ENCODE data around the gene ABHD2. TPM values are rescaled to one million over a fixed set of nuclear protein-coding genes. Genes with fewer than 3 reads are reported as not detected.
A peak's percentile ranks its signal among the peaks of the same experiment; 100 is the strongest.

ABHD2 gene
- polyA plus RNA-seq, 1 experiment = 51.5 TPM

DNA sequence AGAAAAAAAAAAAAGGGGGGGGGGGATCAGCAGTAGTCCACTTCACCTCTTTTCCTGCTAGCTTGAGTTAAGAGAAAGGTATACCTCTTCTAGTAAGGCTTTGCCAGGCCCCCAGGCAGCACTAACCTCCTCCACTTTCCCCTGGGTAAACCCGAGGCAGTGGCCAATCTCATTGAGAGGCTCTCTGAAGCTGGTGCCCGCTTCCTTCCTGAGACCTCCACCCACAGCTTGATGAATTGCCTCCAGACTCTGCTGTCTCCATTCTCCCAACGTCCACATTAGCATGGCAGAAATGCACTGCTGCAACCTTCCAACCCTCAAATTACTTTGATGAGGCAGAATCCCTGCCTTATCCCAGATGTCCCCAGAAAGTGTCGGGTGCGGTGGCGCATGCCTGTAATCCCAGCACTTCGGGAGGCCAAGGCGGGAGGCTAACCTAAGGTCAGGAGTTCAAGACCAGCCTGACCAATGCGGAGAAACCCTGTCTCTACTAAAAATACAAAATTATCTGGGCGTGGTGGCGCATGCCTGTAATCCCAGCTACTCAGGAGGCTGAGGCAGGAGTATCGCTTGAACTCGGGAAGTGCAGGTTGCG lies 117.8 kb downstream of the ABHD2 start:
- TF ChIP-seq, protein P1, sequence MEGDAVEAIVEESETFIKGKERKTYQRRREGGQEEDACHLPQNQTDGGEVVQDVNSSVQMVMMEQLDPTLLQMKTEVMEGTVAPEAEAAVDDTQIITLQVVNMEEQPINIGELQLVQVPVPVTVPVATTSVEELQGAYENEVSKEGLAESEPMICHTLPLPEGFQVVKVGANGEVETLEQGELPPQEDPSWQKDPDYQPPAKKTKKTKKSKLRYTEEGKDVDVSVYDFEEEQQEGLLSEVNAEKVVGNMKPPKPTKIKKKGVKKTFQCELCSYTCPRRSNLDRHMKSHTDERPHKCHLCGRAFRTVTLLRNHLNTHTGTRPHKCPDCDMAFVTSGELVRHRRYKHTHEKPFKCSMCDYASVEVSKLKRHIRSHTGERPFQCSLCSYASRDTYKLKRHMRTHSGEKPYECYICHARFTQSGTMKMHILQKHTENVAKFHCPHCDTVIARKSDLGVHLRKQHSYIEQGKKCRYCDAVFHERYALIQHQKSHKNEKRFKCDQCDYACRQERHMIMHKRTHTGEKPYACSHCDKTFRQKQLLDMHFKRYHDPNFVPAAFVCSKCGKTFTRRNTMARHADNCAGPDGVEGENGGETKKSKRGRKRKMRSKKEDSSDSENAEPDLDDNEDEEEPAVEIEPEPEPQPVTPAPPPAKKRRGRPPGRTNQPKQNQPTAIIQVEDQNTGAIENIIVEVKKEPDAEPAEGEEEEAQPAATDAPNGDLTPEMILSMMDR (IDR thresholded peaks at IDR 0.05; ENCODE audit: low read depth, low read length) = no peak
- CTCF ChIA-PET = interaction anchor here (0.5 to 3.6 kb wide), 58 partner anchors 10 to 266 kb away, joined by 3 to 108 read pairs (median 8); partner anchors contain the start of genes FANCI, POLG and RLBP1
- POLR2A ChIA-PET = interaction anchor here (0.6 kb wide), 1 partner anchor 92 kb away, joined by 4 read pairs; no protein-coding TSS in a partner anchor
- Histone ChIP-seq H3K27me3 (ENCODE audit: control insufficient read depth, insufficient read depth, low read length) (no peaks in the 10 kb centered on the region), H3K4me3 (ENCODE audit: low read depth, low read length) (no peak overlapping the region), H3K27ac (ENCODE audit: low read depth, low read length) (no peak overlapping the region), H3K9me3 (ENCODE audit: control insufficient read depth, insufficient read depth, low read length) (no peaks in the 10 kb centered on the region)
- DNase-seq (ENCODE audit: low read depth, low spot score) = no peak

DNA sequence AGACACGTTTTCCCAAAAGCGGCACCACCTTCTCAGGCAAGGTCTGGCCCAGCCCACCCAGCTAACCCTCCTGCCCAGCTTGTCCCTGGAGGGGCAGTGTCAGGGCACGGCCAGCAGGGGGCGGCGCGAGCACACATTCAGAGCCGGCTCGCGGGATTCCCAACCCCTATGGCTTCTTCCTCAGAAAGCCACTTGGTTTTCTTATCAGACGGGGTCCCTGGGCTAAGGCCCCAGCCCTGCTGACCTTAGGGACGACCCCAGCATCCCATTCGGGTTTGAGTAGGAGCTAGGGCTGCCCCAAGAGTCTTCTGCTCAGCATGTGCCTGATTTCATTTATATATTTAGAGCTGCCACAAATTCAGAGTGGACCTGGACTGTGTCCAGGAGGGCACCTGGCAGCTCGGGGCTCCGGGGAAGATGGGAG lies 118.7 kb downstream of the ABHD2 start:
- Histone ChIP-seq H3K4me3 (ENCODE audit: low read depth, low read length) (peak overlapping the region; percentile 41), H3K27ac (ENCODE audit: low read depth, low read length) (no peak overlapping the region), H3K9me3 (ENCODE audit: control insufficient read depth, insufficient read depth, low read length) (no peaks in the 10 kb centered on the region), H3K27me3 (ENCODE audit: control insufficient read depth, insufficient read depth, low read length) (no peaks in the 10 kb centered on the region)
- TF ChIP-seq, protein P1 (IDR thresholded peaks at IDR 0.05; ENCODE audit: low read depth, low read length) = peak; percentile 97
- peak; percentile 16 for DNase-seq (ENCODE audit: low read depth, low spot score)
- POLR2A ChIA-PET = interaction anchor here (0.6 kb wide), 1 partner anchor 91 kb away, joined by 4 read pairs; no protein-coding TSS in a partner anchor
- CTCF ChIA-PET = interaction anchor here (0.5 to 3.6 kb wide), 74 partner anchors 10 to 265 kb away, joined by 3 to 108 read pairs (median 5); partner anchors contain the start of genes FANCI, POLG and RLBP1

DNA sequence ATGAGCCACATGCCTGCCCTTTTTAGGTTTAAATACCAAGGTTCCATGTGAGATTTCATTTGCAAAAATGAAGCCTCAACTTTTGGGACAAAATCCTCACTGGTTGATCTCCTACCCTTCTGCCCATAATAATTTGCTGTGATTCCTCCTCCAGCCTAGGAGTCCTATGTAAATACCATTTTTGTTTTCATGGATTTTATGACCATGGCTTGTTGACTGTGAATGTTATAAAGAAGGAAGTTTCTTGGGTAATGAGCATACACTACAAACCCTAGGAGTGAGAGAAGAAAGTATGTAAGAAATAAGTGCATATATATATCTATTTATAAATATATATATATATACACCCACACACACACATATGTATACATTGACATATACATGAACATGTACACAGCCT lies 120.0 kb downstream of the ABHD2 start:
- POLR2A ChIA-PET = no interaction called here
- H3K9me3 ChIP-seq (ENCODE audit: control insufficient read depth, insufficient read depth, low read length) = no peaks in the 10 kb centered on the region
- no peak for DNase-seq (ENCODE audit: low read depth, low spot score)
- TF ChIP-seq, protein P1 (IDR thresholded peaks at IDR 0.05; ENCODE audit: low read depth, low read length) = no peak
- H3K4me3 ChIP-seq (ENCODE audit: low read depth, low read length) = no peak overlapping the region
- CTCF ChIA-PET = interaction anchor here (1.3 to 3.6 kb wide), 7 partner anchors 20 to 150 kb away, joined by 3 to 108 read pairs (median 14); no protein-coding TSS in a partner anchor
- H3K27ac ChIP-seq (ENCODE audit: low read depth, low read length) = no peak overlapping the region
- H3K27me3 ChIP-seq (ENCODE audit: control insufficient read depth, insufficient read depth, low read length) = no peaks in the 10 kb centered on the region

DNA sequence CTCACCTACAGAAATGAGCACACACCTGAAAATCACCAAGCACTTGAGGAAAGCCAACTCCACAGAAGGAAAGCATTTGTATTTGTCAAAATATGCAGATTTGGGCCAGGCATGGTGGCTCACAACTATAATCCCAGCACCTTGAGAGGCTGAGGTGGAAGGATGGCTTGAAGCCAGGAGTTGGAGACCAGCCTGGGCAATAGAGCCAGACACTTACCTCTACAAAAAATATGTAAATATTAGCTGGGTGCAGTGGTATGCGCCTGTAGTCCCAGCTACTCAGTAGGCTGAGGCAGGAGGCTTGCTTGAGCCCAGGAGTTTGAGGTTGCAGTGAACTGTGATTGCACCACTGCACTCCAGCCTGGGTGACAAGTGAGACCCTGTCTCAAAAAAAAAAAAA lies 120.8 kb downstream of the ABHD2 start:
- Histone ChIP-seq H3K27me3 (ENCODE audit: control insufficient read depth, insufficient read depth, low read length) (no peaks in the 10 kb centered on the region), H3K9me3 (ENCODE audit: control insufficient read depth, insufficient read depth, low read length) (no peaks in the 10 kb centered on the region), H3K4me3 (ENCODE audit: low read depth, low read length) (no peak overlapping the region), H3K27ac (ENCODE audit: low read depth, low read length) (no peak overlapping the region)
- TF ChIP-seq, protein P1 (IDR thresholded peaks at IDR 0.05; ENCODE audit: low read depth, low read length) = no peak
- POLR2A ChIA-PET = no interaction called here
- CTCF ChIA-PET = interaction anchor here (0.6 to 1.0 kb wide), 3 partner anchors 26 to 91 kb away, joined by 3 read pairs; no protein-coding TSS in a partner anchor
- DNase-seq (ENCODE audit: low read depth, low spot score) = no peak

DNA sequence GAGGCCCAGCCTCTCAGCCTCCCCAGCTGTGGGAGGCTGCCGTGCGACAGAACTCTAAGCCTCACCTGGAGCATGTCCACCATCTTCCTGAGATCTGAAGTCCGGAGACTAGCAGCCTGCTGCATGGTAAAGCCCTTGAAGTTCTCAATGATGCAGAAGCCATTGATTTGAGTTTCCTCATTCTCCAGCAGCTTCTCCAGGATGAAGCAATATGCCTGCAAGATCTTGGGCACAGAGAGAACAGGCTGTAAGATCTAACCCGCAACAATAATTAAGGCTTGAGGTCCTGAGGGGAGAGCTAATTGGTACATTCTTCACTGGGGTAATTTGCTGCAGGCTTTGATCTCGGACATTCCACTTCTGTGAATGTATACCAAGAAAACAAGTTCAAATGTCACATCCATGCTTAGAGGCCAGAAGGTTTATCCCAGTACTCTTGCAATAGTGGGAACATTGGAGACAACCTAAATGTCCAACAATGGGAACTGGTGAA lies 123.5 kb downstream of the ABHD2 start:
- POLR2A ChIA-PET = no interaction called here
- Histone ChIP-seq H3K27ac (ENCODE audit: low read depth, low read length) (no peak overlapping the region), H3K4me3 (ENCODE audit: low read depth, low read length) (no peak overlapping the region), H3K9me3 (ENCODE audit: control insufficient read depth, insufficient read depth, low read length) (no peaks in the 10 kb centered on the region), H3K27me3 (ENCODE audit: control insufficient read depth, insufficient read depth, low read length) (peaks cover 12% of the 10 kb centered on the region)
- DNase-seq (ENCODE audit: low read depth, low spot score) = no peak
- TF ChIP-seq, protein P1 (IDR thresholded peaks at IDR 0.05; ENCODE audit: low read depth, low read length) = no peak
- CTCF ChIA-PET = interaction anchor here (0.8 kb wide), 1 partner anchor 88 kb away, joined by 4 read pairs; no protein-coding TSS in a partner anchor
